ENCODE results near the gene DNAJC3.

- TF ChIP-seq CTCF (IDR thresholded peaks at IDR 0.05), result no peak
- no peak for TF ChIP-seq POLR2A (IDR thresholded peaks at IDR 0.05)
Measured at GRCh38 chr13:95629071-95629470, 47.9 kb upstream of the DNAJC3 start.

Data from lower leg skin (tissue), 3 donors.